Activated CD4-positive, alpha-beta memory T cell treated with anti-CD3 and anti-CD28 coated beads, Interleukin-2, amount 10 ng/mL, durations not matched to agents 7 days and 5 days (primary cell): ENCODE results near the gene KRTAP10-9. TPM values are rescaled to one million over a fixed set of nuclear protein-coding genes. Genes with fewer than 3 reads are reported as not detected.
"Not testable (repeated sequence)": the region's sequence is repeated elsewhere in the genome, so short reads cannot be mapped to it uniquely, and the experiment has no call there.

Experiments
- CTCF ChIA-PET: fragments of 350-600 bp; sonication (Branson Sonifier 250); formaldehyde crosslinking; loops from one replicate; lab custom pipeline; 2021; ENCODE audit warnings: antibody characterized with exemption, inconsistent platforms; lab: Charles Lee
- POLR2A ChIA-PET: fragments of 350-600 bp; sonication (Branson Sonifier 250); formaldehyde crosslinking; loops from one replicate; lab custom pipeline; 2021; ENCODE audit warnings: antibody characterized with exemption; lab: Charles Lee
- DNase-seq: peaks from one replicate; pipeline ENCODE4 v3.0.0-alpha.2; 2020
- H3K27ac Mint-ChIP-seq: one replicate; pipeline ENCODE4 v1.8.0; 2021; ENCODE audit warnings: mild to moderate bottlenecking, mixed read lengths
- H3K27me3 Mint-ChIP-seq: one replicate; pipeline ENCODE4 v1.8.0; 2021; ENCODE audit warnings: mixed read lengths
- H3K36me3 Mint-ChIP-seq: one replicate; pipeline ENCODE4 v1.8.0; 2021; ENCODE audit warnings: low read depth, mixed read lengths
- H3K4me1 Mint-ChIP-seq: one replicate; pipeline ENCODE4 v1.8.0; 2021; ENCODE audit warnings: mixed read lengths
- H3K4me3 Mint-ChIP-seq: one replicate; pipeline ENCODE4 v1.8.0; 2021; ENCODE audit warnings: mild to moderate bottlenecking, mixed read lengths
- H3K9me3 Mint-ChIP-seq: one replicate; pipeline ENCODE4 v1.8.0; 2021; ENCODE audit warnings: mixed read lengths
- total RNA-seq, 2 experiments: library from RNA; stranded (reverse); gene quantifications; one replicate each; pipeline ENCODE4 v1.2.3, GENCODE V29; 2021

KRTAP10-9 gene
- total RNA-seq, 2 experiments from 2014 or later: not detected

DNA sequence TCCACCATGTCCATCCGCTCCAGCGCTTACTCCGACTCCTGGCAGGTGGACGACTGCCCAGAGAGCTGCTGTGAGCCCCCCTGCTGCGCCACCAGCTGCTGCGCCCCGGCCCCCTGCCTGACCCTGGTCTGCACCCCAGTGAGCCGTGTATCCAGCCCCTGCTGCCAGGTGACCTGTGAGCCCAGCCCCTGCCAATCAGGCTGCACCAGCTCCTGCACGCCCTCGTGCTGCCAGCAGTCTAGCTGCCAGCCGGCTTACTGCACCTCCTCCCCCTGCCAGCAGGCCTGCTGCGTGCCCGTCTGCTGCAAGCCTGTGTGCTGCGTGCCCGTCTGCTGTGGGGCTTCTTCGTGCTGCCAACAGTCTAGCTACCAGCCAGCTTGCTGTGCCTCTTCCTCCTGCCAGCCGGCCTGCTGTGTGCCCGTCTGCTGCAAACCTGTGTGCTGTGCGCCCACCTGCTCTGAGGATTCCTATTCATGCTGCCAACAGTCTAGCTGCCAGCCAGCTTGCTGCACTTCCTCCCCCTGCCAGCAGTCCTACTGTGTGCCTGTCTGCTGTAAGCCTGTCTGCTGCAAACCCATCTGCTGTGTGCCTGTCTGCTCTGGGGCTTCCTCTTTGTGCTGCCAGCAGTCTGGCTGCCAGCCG is 409 bp downstream of the KRTAP10-9 start:
- H3K27me3 Mint-ChIP-seq: peaks cover 27% of the 10 kb centered on the region
- CTCF ChIA-PET, H3K27ac Mint-ChIP-seq, H3K4me3 Mint-ChIP-seq, POLR2A ChIA-PET, DNase-seq: not testable (repeated sequence)
- peaks cover 14% of the 10 kb centered on the region for H3K4me1 Mint-ChIP-seq
- peaks cover 51% of the 10 kb centered on the region for H3K9me3 Mint-ChIP-seq
- H3K36me3 Mint-ChIP-seq: peaks cover 47% of the 10 kb centered on the region

- Mint-ChIP-seq H3K36me3 (peaks cover 43% of the 10 kb centered on the region), H3K27me3 (peaks cover 26% of the 10 kb centered on the region), H3K4me1 (peaks cover 14% of the 10 kb centered on the region), H3K9me3 (peaks cover 47% of the 10 kb centered on the region)
- CTCF ChIA-PET, H3K4me3 Mint-ChIP-seq, POLR2A ChIA-PET, H3K27ac Mint-ChIP-seq, DNase-seq: not testable (repeated sequence)
These were observed 939 bp downstream of the KRTAP10-9 start for GRCh38 chr21:44627831-44628233.

DNA sequence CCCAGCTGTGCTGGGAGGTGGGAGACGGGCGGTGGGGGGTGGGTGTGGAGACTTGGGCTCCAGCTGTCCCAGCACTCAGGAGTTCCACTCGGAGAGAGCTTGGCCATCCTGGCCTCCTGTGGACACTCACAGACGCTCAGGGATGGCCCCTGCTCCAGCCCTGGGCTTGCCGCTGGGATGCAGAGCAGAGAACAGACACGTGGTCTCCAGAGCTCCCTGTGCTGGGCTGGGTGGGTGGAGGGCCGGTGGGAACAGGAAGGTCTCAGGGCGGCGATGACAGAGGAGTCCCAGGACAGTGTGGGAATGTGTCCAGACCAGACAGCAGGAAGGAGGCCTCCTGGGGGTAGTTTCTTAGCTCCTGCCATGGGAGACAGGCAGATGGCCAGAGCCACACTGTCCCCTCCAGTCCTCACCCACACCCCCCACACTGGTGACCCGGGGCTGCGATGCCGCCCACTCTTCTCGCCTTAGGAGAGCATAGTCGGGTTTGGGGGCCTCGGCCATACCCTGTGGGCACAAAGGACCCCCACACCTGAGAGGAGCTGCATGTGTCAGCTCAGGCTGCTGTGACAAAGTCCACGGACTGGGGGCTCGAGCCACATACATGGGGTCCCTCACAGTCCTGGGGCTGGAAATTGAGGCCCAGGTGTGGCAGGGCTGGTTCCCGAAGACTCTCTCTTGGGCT is 2.0 kb downstream of the KRTAP10-9 start:
- Mint-ChIP-seq H3K4me3 (no peak overlapping the region), H3K4me1 (peaks cover 14% of the 10 kb centered on the region), H3K9me3 (peaks cover 40% of the 10 kb centered on the region), H3K27ac (no peak overlapping the region), H3K36me3 (peaks cover 36% of the 10 kb centered on the region), H3K27me3 (peaks cover 28% of the 10 kb centered on the region)
- POLR2A ChIA-PET: interaction anchor here (0.5 to 0.8 kb wide), 2 partner anchors 10 to 14 kb away, joined by 3 read pairs; no protein-coding TSS in a partner anchor
- no peak for DNase-seq
- CTCF ChIA-PET: no interaction called here

DNA sequence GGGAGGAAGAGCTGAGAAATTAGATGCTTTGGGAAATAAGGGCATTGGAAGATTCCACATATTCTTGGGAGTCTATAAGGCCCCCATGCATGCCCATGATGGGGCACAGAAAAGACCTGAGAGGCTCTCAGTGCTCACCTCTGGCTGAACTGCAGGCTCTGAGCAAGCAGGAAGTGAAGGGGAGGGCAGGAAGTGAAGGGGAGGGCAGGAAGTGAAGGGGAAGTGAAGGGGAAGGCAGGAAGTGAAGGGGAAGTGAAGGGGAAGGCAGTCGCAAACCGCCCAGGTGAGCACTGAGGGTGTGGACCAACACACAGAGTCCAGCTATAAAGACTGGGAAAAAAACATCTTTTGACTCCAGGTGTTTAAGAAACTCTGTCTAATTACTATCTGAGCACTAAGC is 3.5 kb downstream of the KRTAP10-9 start:
- peaks cover 14% of the 10 kb centered on the region for H3K4me1 Mint-ChIP-seq
- CTCF ChIA-PET: no interaction called here

GRCh38 chr21:44632067-44632466 is 5.2 kb downstream of the KRTAP10-9 start:
- POLR2A ChIA-PET: no interaction called here
- CTCF ChIA-PET: no interaction called here
- Mint-ChIP-seq H3K27ac (no peak overlapping the region), H3K4me1 (peaks cover 13% of the 10 kb centered on the region), H3K36me3 (peaks cover 24% of the 10 kb centered on the region), H3K9me3 (peaks cover 33% of the 10 kb centered on the region), H3K4me3 (no peak overlapping the region), H3K27me3 (peaks cover 22% of the 10 kb centered on the region)
- no peak for DNase-seq

More for the DNA sequence above, 3.5 kb downstream of the KRTAP10-9 start:
- Mint-ChIP-seq H3K36me3 (peaks cover 24% of the 10 kb centered on the region), H3K9me3 (peaks cover 33% of the 10 kb centered on the region), H3K27me3 (peaks cover 22% of the 10 kb centered on the region), H3K27ac (peak overlapping the region; percentile 2), H3K4me3 (no peak overlapping the region)
- no peak for DNase-seq
- POLR2A ChIA-PET: no interaction called here

GRCh38 chr21:44636209-44637017 is 9.5 kb downstream of the KRTAP10-9 start:
- peaks cover 11% of the 10 kb centered on the region for H3K36me3 Mint-ChIP-seq
- no peak overlapping the region for H3K4me3 Mint-ChIP-seq
- ChIA-PET POLR2A (no interaction called here), CTCF (no interaction called here)
- DNase-seq: no peak
- H3K4me1 Mint-ChIP-seq: no peaks in the 10 kb centered on the region
- H3K27me3 Mint-ChIP-seq: peaks cover 22% of the 10 kb centered on the region
- H3K27ac Mint-ChIP-seq: no peak overlapping the region
- H3K9me3 Mint-ChIP-seq: peaks cover 29% of the 10 kb centered on the region

DNA sequence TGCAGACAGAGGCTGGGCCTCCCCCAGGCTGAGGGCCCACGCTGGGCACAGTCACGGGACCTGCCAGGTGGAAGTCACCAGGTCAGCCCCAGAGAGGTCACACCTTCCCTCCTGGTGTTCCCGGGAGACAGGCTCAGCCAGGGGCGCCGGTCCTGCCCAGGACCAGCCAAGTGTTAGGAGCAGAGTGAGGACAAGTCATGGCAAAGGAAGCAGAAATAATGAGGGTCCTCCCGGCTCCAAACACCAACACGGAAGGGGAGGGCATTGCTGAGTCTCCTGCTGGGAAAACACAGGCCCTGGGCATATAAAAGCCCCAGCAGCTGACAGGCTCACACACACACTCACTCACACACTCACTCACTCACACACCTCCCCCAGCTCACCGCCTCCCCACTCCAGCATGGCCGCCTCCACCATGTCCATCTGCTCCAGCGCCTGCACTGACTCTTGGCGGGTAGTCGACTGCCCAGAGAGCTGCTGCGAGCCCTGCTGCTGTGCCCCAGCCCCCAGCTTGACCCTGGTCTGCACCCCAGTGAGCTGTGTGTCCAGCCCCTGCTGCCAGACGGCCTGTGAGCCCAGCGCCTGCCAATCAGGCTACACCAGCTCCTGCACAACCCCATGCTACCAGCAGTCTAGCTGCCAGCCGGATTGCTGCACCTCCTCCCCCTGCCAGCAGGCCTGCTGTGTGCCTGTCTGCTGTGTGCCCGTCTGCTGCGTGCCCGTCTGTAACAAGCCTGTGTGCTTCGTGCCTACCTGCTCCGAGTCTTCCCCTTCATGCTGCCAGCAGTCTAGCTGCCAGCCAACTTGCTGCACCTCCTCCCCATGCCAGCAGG is 10.3 kb downstream of the KRTAP10-9 start, which contains the start of gene KRTAP10-10:
Gene KRTAP10-10 (plus strand): TSS at position 339 of the 833 bp plus-strand sequence. CDS start 62 bp downstream, at position 401.
- Mint-ChIP-seq H3K27me3 (peaks cover 17% of the 10 kb centered on the region), H3K9me3 (peaks cover 24% of the 10 kb centered on the region), H3K27ac (no peak within 1 kb of the TSS), H3K36me3 (peaks cover 5% of the 10 kb centered on the region), H3K4me3 (no peak within 1 kb of the TSS), H3K4me1 (no peaks in the 10 kb centered on the region)
- ChIA-PET CTCF (no interaction called here), POLR2A (no interaction called here)
- DNase-seq: no peak

DNA sequence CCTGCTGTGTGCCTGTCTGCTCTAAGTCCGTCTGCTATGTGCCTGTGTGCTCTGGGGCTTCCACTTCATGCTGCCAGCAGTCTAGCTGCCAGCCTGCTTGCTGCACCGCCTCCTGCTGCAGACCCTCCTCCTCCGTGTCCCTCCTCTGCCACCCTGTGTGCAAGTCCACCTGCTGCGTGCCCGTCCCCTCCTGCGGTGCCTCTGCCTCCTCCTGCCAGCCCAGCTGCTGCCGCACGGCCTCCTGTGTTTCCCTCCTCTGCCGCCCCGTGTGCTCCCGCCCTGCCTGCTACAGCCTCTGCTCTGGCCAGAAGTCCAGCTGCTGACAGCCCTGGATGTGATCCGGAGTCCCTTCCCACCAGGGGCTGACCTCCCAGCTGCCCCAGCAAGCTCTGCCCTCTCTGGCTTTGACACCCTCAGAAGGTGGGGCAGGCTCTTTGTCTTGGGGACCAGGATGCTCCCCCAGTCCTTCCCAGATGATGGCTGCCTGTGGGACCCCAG is 11.0 kb downstream of the KRTAP10-9 start:
- H3K4me3 Mint-ChIP-seq, DNase-seq, H3K4me1 Mint-ChIP-seq, H3K36me3 Mint-ChIP-seq, H3K27ac Mint-ChIP-seq, CTCF ChIA-PET, POLR2A ChIA-PET: not testable (repeated sequence)
- peaks cover 25% of the 10 kb centered on the region for H3K9me3 Mint-ChIP-seq
- peaks cover 15% of the 10 kb centered on the region for H3K27me3 Mint-ChIP-seq

DNA sequence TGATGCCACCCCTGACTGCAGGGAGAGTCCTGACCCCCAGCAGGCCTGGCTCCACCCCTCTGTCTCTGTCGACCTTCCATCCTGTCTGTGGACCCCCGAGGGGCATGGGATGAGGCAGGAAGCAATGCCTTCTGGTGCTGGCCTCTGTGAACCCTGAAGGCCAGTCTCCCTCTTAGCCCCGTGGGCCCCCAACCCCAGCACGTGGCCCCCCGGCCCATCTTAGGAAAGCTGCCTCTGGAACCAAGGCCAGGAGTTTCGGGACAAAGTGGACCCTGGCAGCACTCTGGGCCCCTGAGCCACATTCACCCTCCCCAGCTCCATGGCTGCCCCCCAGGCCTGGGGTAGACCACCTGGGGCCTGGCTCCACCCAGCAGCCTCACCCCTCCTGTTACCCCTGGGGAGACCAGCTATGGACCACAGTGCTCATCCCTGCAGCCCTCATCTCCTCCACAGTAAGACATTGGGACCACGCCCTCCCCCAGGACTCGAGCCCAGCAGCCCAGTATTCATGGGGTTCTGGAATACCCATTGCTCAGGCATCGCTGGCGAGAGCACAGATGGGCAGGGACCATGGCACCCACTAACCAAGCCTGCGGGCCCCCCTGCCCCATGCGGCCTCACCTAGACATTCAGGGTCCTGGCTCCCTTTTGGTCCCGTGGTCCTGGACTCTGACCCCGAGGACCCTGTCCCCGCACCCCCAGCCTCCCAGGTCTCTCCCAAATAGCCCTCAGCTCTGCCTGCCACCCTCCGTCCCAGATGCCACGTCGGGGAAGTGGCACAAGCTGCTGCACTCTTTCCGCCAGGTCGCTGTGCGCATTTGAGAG is 11.8 kb downstream of the KRTAP10-9 start:
- H3K36me3 Mint-ChIP-seq, H3K4me1 Mint-ChIP-seq, H3K4me3 Mint-ChIP-seq, CTCF ChIA-PET, DNase-seq, POLR2A ChIA-PET: not testable (repeated sequence)
- peaks cover 14% of the 10 kb centered on the region for H3K27me3 Mint-ChIP-seq
- H3K9me3 Mint-ChIP-seq: peaks cover 32% of the 10 kb centered on the region
- H3K27ac Mint-ChIP-seq: peak overlapping the region; percentile 24

DNA sequence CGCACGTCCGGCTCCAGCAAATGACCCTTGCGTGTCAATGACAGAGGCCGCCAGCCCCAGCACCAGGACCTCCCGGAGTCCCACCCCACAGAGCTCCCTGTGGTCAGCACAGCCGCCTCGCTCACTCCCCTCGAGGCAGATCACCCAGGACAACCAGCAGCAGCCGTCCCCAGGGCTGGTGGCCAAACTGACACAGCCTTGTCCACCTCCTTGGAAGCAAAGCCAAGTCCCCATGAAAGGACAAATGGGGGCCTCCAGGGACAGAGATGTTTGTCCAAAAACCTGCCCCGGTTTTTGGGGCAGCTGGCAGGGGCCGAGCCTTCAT is 12.4 kb downstream of the KRTAP10-9 start:
- no peak for DNase-seq
- H3K4me1 Mint-ChIP-seq: no peaks in the 10 kb centered on the region
- peak overlapping the region; percentile 24 for H3K27ac Mint-ChIP-seq
- no peak overlapping the region for H3K4me3 Mint-ChIP-seq
- peaks cover 35% of the 10 kb centered on the region for H3K9me3 Mint-ChIP-seq
- ChIA-PET CTCF (no interaction called here), POLR2A (no interaction called here)
- H3K36me3 Mint-ChIP-seq: peaks cover 12% of the 10 kb centered on the region
- H3K27me3 Mint-ChIP-seq: peaks cover 14% of the 10 kb centered on the region

GRCh38 chr21:44640761-44641160 is 13.9 kb downstream of the KRTAP10-9 start:
- Mint-ChIP-seq H3K27me3 (peaks cover 11% of the 10 kb centered on the region), H3K27ac (no peak overlapping the region), H3K36me3 (peaks cover 20% of the 10 kb centered on the region), H3K9me3 (peaks cover 39% of the 10 kb centered on the region), H3K4me1 (no peaks in the 10 kb centered on the region), H3K4me3 (no peak overlapping the region)
- POLR2A ChIA-PET: no interaction called here
- no peak for DNase-seq
- CTCF ChIA-PET: no interaction called here
